HG03565 (cell line): Measurements from ENCODE around the gene LRRC57.

Experiments
- ATAC-seq: cut with Tn5 transposase; IDR thresholded peaks from one replicate; pipeline ENCODE4 v1.9.1; 2021; ENCODE audit warnings: mild to moderate bottlenecking, moderate library complexity; ENCODE audit not compliant: unreplicated experiment

Gene LRRC57

DNA sequence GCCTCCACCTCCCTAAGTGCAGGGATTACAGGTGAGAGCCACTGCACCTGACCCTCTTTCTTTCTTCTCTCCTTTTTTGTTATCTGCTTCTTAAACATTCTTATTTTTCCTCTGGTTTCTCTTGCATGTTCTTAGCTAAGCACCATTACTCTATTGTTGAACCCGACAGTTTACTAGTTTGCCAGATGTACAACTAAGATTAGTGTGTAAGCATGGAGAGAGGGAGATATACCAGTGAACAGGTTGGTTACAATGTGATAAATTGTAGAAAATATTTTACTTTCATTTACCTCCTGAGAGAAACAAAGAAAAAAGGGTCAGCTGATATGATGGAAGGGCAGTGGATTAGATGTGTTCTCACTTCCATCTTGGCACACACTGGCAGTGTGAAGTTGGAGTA is 5.0 kb upstream of the LRRC57 start:
- no peak for ATAC-seq

DNA sequence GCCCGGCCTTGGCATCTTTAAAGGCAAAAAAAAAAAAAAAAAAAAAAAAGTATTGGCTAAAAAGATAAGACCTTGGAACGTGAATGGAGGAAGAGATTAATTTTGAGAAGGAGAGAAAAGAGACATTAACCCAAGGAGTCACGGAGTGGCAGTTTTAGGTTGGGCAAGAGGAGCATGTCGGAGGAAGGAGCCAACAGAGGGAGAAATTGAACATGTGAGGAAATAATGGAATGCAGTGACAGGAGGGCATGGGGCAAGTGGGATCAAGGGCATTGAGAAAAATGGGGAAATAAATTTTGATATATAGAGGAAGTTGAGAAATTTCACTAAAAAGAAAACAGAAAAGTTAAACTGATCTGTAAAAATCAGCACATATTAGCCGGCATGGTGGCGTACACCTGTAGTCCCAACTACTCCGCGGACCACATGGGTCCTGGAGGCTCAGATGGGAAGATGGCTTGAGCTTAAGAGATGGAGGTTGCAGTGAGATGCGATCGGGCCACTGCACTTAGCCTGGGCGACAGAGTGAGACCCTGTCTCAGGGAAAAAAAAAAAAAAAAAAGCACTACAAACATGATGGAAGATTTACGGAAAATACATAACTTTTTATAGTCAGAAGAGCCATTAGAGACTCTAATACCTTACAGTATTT is 1.3 kb upstream of the LRRC57 start:
- no peak for ATAC-seq

DNA sequence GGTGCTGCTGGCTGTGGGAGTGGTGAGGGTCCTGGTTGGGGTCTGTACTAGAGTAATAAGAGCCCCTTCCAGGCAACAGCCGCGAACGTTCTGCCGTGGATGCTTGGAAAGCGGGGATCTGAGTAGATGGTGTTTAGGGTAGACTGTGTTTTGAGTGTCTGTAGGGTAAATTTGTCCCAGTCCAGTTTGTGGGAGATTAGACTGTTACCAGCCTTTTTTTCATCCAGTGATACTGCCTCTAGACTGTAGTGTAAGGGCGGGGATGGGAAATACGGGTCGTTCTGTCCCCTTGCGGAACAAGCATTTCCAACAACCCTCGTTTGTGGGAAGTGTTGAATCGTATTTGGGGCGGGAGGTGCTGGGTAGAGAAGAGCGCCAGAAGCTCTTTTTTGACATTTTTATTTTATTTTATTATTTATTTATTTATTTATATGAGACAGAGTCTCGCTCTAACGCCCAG is 469 bp upstream of the LRRC57 start:
- ATAC-seq = no peak

DNA sequence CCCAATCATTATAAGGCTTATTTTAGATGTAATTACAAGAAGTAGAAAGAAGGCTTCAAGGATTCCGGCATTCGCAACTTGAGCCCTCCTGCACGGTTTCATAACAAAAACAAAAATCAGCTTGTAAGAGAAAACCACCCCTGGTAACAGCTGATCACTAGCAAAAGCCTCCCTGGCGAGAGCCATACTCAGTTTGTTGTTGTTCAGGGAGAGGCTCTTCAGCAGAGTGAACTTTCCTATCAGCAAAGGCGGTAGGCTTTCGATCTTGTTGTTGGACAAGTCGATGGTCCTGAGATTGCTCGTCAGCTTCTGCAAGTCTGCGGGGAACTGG is 710 bp downstream of the LRRC57 start:
- no peak for ATAC-seq

DNA sequence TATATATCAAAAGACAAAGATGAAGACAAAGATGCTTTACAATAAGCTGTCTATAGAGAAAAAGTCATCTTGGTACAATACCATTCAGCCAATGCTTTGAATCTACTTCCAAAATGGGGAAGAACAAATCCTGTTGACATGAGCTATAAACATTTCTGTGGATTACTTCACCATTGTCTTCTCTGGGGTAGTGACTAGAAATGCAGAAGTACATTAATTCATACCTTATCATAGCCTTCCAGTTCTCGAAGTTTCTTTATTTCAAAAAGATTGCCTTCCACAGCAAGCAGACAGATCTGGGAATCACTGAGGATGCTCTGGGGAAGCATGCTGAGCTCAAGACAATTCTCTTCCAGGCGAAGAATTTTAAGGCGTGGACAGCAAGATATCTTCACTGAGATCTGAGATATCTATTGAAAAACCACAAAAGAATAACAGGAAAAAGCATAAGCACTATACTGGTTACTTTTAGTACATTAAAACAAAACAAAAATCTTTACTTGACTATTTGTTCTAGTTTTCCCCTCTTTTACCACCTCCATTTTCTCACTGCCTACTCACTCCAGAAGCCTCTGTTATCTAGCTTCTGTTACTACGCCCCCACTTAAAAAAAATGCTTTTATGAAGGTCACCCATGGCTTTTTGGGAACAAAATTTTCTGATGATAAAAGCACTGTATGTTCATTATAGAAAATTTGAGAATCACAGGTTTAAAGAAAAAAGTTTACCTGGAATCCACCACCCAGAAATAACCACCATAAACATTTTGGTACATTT is 3.6 kb downstream of the LRRC57 start:
- ATAC-seq = no peak

DNA sequence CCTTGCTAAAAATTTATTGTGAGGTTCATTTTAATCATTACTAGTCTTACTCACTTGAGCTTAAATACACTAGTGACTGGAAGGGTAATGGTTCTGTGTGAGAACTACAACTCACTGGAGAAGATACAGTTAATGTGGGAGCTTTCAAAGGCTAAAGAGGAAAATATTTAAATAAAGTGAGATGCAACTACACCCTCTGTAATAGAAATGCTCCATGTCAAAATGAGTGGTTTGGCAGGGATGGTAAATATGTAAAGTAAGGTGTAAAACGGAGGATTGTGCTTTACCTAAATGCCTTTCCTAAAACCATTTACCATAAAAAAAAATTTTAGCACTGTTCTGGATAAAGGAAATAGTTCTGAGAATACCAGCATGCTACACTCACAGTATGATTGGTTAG is 15.3 kb downstream of the LRRC57 start:
- ATAC-seq = no peak

DNA sequence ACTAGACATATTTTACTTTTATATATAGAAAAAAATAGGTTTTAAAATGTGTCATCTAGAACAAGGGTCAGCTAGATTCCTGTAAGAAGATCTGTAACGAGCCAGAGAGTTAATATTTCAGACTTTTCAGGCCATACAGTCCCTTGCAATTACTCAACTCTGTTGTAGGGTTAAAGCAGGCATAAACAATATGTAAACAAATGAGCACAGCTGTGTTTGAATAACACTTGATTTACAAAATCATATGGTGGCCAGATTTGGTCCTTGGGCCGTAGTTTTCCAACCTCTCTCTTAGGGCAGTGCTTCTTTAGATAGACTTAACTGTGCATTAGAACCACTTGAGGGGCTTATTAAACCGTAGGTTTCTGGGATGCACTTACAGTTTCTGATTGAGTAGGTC is 19.6 kb downstream of the LRRC57 start:
- no peak for ATAC-seq

DNA sequence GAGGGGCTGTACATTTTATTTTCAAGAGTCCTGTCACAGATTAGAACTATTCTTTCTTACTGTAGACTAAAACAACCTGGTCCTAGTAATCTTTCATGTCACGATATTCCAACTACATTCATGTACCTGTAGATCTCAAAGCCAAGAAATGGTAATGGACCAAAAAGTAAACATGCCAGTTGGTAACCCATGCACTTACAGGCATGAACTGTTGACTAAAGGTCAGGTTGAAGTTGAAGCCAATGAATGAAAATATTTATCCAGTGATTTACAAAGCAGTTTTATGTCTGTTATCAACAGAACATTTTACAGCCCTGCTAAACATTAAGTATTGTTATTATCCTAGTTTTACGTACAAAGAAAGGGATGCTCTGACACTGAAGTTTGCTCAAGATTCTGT is 25.3 kb downstream of the LRRC57 start:
- no peak for ATAC-seq

DNA sequence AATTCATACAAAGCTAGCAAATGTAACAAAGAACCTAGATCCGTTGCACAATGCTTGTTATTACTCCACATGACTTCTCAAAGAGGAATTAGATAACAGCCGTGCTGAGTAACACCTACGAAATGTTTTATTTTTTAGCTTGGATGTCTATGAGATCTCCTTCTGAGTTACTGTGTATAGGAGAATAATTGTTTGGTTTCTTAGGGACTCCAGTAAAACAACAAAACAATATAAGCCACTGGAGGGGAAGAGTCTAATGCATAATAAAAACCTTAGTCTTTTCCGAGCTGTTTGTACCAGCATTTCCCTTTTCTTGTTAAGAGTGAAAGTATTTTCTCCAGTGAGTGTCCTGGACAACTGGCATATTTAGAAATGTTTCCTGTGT is 37.6 kb downstream of the LRRC57 start:
- ATAC-seq = no peak

DNA sequence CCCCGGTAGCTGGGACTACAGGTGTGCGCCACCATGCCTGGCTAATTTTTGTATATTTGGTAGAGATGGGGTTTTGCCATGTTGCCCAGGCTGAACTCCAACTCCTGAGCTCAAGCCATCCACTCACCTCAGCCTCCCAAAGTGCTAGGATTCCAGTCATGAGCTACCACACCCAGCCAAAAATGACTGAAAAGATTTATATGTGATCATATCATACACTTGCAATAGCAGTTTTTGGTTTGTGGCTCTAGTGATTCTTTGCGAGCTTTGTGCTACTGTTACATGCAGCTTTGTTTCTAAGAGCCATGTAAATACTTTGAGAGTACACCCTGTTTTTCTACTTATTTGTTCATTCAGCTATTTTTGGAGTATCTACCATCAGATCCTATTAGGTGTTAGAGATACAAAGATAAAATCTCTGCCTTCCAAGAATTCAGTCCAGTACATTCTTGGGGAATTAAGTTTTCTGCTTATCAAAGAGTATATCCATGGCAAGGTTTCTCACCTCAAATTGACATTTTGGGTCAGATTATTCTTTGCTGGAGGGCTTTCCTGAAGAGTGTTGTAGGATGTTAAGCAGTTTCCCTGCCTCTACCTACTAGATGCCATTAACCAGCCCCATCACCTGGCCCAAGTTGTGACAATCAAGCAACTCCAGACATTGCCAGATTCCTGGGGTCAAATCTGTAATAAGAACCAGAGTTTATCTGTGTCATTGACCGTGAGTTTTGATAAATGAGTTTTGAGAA is 38.2 kb downstream of the LRRC57 start:
- ATAC-seq = no peak

DNA sequence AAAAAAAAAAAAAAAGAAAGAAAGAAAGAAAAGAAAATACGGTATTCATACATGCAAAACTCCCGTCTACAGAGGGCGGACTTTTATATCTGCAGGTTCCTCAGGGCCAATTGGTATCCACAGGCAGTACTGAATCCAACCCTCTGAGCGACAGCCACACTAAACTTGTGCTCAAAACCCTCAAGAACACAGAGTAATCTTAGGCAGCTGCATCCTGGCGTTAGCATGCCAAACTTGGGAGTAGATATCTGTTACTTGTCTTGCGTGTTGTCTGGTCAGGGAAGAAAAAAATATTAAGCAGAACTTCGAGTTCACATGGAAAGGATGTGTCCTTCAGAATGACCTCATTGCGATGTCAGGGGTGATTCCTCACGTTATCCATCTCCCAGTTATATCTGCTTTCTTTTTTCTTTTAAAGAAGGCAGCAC is 40.3 kb downstream of the LRRC57 start:
- no peak for ATAC-seq

DNA sequence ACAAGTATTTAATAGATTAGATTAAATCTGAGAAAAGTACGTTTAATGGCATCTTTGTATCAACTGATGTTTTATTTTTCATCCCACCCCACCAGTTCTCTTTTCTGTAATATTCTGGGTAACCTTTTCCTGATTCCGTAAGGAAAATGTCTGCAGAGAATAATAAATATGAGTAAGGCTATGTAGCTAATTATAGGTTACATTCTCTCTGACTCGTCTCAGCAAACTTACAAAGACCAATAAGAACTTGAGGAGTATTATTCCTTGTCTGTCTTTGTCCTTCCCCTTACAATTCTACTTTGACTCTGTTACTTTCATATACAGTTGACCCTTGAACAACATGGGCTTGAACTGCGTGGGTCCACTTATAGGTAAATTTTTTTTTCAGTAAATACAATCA is 41.1 kb downstream of the LRRC57 start:
- ATAC-seq = no peak

DNA sequence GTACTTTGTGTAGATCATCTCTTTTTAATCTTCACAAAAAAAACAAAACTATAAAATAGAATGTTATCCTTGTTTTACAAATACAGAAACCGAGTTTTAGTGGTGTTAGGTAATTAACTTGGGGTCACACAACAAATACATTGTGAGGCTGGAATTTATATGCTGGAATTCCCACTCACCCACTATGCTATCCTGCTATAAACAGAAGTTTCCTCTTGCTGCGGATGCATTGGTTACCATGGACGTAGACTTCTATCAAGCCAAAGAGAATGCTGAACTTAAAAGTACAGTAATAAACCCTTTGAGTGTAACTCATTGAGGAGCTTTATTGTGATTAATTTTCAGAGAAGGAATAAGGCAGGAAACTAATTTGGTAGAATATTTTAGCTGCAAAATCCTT is 44.0 kb downstream of the LRRC57 start:
- peak; percentile 10 for ATAC-seq

DNA sequence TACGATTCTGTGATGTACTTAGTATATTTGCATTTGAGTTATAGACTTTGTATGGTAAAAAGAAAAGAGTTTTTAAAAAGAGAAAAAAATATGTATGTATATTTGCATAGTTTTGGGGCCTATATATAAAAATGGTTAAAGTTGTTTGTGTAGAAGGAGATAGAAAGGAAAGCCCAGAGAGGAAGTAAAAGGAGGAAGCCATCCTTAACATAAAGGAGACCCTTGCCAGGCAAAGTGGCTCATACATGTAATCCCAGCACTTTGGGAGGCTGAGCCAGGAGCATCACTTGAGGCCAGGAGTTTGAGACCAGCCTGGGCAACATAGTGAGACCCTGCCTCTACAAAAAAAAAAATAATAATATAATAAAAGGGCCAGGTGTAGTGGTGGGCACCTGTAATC is 44.8 kb downstream of the LRRC57 start:
- ATAC-seq = no peak

DNA sequence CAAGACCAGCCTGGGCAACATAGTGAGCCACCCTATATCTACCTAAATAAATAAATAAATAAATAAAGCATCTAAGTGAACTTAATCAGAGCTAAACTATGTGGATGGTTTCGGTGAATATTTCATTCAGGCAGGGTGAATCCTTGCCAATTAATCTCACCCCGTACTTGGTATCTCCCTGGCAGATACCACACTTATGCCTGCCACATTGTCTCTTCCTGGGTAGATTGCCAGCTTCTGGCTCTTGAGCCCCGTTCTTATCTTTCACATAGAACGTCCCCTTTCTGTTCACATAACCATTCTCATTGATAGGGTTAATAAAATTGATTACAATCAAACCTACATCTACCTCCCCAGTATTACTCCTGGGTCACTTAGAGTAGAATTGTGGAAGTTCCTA is 46.1 kb downstream of the LRRC57 start:
- ATAC-seq = no peak

DNA sequence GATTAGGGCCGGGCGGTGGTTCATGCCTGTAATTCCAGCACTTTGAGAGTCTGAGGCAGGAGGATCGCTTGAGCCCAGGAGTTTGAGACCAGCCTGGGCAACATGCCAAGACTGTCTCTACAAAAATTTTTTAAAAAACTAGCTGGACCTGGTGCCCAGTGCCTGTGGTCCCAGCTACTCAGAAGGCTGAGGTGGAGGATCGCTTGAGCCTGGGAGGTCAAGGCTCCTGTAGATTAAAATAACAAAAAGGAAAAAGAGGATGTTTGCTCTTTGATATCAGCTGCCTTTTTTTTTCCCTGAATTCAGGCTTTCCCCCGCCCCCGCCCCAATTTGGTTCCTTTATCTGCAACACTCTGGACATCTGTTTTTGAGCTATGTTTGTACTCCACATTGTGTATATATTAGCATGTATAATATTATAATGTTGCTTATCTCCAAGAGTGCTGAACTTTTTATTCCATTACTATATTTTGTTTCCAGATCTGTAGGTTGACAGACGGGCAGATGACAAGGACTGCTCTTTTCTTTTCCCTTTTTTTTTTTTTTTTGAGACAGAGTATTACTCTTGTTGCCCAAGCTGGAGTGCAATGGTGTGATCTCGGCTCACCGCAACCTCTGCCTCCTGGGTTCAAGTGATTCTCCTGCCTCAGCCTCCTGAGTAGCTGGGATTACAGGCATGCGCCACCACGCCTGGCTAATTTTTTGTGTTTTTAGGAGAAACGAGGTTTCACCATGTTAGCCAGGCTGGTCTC is 48.6 kb downstream of the LRRC57 start:
- ATAC-seq = no peak

DNA sequence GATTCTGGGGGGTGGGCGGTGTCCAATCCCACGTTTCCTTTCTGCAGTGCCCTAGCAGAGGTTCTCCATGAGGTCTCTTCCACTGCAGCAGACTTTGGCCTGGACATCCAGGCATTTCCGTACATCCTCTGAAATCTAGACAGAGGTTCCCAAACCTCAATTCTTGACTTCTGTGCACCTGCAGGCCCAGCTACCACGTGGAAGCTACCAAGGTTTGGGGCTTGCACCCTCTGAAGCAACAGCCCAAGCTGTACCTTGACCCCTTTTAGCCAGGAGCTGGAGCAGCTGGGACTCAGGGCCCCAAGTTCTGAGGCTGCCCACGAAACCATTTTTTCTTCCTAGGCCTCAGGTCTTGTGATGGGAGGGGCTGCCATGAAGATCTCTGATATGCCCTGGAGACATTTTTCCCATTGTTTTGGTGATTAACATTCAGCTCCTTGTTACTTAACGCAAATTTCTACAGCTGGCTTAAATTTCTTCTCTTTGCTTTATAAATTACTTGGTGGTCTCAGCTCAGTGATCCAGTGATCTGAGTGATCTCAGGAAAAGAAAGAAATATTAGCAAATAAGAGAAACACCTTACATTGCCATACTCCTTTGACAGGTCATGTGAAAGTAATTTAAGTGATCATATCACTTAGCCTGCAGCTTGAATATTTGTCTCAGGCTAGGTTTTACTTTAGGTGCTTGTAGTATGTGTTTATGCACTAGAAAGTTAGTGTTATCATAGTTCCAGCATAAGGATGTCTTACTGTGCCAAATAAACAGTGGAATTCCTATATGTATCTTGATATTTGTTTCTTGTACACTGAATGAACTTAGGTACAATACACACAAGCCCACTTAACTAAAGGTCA is 50.2 kb downstream of the LRRC57 start:
- no peak for ATAC-seq

DNA sequence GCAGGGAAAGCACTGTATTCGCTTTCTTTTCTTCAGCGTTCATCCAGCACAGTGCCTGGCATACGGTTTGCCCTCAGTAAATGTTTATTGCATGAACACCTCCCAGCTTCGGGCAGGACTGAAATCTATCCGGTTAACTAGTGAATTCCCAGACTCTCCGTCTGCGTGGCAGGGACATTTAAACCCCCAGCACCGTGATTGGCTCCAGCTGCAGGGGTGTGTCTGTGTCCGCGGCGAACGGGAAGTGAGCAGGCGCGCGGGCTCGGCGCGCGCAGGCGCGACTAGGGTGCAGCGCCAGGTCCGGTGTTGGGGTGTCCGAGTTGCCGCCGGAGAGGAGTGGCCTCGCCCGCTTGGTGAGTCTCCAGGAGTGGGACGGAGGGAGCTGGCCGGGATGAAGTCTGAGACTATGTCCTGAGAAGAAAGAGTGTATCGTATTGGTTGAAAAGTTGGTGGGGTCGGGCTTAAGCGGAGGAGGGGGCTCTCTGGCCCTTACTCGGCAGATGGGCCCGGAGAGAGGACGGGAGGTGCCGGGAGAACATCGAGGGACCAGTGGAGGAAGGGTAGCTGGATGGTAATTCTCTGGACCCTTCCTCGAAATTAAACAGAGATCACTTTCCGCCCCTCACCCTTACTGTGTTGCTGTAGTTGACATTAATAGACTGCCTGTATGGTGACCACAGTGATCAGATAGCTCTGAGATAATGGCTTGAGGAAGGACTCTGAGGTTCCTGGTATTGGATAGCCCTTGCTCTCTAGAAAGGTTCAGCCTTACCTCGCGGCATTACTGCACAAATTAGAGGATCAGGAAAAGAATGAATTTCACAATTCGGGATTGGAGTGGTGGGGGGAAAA is 53.0 kb downstream of the LRRC57 start, which contains the start of gene SNAP23:
Gene SNAP23 (plus strand): TSS at position 274 of the 852 bp plus-strand sequence. CDS start 16,213 bp downstream, outside the sequence.
- ATAC-seq = peak; percentile 50

DNA sequence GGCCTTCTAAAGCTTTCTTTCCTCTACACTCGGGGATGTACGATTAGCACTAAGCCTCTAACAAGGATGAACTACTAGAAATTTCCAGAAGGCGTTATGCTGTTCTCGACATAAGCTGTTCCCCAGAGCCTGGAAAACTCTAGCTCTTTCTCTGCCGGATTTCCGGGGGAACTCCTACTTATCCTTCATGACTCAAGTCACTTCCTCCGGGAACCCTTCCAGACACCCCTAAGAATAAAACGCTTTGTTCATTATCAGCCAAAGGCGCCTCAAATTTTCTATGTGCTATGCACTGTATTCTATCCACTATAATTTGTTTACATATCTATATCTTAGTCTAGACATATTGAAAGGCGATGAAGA is 53.6 kb downstream of the LRRC57 start:
- ATAC-seq = no peak
